Stimulated activated CD4-positive, alpha-beta T cell treated with anti-CD3 and anti-CD28 coated beads, TNF-alpha, amount 100 ng/mL, for 1 hour (primary cell): ENCODE measurements around the gene NATD1.
"Not testable (repeated sequence)": the region's sequence is repeated elsewhere in the genome, so short reads cannot be mapped to it uniquely, and the experiment has no call there.

Experiments
- DNase-seq, 3 donors: peaks; one replicate each; pipeline ENCODE4 v3.0.0-alpha.2; 2020; ENCODE audit warnings: low read depth in 3 of 3, low spot score in 1 of 3

Gene NATD1

GRCh38 chr17:21194226-21194625, 59.0 kb downstream of the NATD1 start:
- DNase-seq: no peak

DNA sequence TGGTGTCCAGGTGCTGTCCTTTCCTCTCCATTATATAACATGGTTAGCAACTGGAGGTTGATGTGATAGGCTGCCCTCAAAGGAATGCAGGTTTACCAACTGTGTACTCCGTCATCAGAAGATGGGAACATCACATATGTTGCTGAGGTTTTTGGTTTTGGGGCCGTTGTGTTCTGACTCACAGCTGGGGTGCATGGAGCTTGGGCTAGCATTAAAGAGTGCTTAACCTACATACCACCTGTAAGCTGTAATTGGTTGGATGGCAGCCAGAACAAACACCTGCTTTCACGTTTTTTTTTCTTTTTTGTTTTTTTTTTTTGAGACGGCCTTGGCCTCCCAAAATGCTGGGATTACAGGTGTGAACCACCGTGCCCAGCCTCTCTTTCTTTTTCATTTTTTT, 60.2 kb downstream of the NATD1 start:
- DNase-seq: no peak

DNA sequence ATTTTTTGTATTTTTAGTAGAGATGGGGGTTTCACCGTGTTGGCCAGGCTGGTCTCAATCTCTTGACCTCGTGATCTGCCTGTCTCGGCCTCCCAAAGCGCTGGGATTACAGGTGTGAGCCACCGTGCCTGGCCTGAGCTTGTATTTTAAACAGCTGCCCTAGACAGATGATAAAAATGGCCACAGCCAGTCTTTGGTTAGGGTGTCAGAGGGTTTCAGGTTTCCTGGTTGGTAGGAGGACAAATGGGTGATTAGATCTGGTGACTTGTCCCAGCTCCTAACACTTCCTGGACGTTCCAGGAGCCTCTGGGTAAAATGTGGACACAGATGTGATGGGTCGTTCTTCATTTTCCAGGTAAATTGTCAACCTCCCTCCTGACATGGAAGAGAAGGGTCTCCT, 60.8 kb downstream of the NATD1 start:
- DNase-seq: not testable (repeated sequence)

- no peak for DNase-seq
These were observed 61.5 kb downstream of the NATD1 start for GRCh38 chr17:21191698-21192097.

GRCh38 chr17:21190078-21190477, 63.1 kb downstream of the NATD1 start:
- DNase-seq: no peak

GRCh38 chr17:21189361-21189760, 63.8 kb downstream of the NATD1 start:
- no peak for DNase-seq
